Karpas-422 (cell line): Measurements from ENCODE around the gene SETSIP. TPM values are rescaled to one million over a fixed set of nuclear protein-coding genes. Genes with fewer than 3 reads are reported as not detected.
A peak's percentile ranks its signal among the peaks of the same experiment; 100 is the strongest.

Source experiments
- DNase-seq: peaks from one replicate; pipeline ENCODE4 v3.0.0-alpha.2; 2015
- H2AFZ ChIP-seq: fragments of 200-600 bp; sonication (generic); 2 replicates; pipeline ENCODE4 v1.6.1; 2014; ENCODE audit warnings: antibody characterized with exemption, low read length, mixed read lengths
- H3K27ac ChIP-seq: fragments of 200-600 bp; sonication (generic); 2 replicates; pipeline ENCODE4 v1.5.1; 2014; ENCODE audit warnings: mild to moderate bottlenecking, low read length, moderate library complexity
- H3K27me3 ChIP-seq: fragments of 200-600 bp; sonication (generic); 2 replicates; pipeline ENCODE4 v1.6.1; 2014; ENCODE audit warnings: low read length, mixed read lengths
- H3K36me3 ChIP-seq: fragments of 200-600 bp; sonication (generic); 2 replicates; pipeline ENCODE4 v1.6.1; 2014; ENCODE audit warnings: low read length, mixed read lengths; ENCODE audit not compliant: insufficient read depth
- H3K4me1 ChIP-seq: fragments of 200-600 bp; sonication (generic); 2 replicates; pipeline ENCODE4 v1.6.1; 2014; ENCODE audit warnings: mild to moderate bottlenecking, low read length, mixed read lengths
- H3K4me2 ChIP-seq: fragments of 200-600 bp; sonication (generic); 2 replicates; pipeline ENCODE4 v1.6.1; 2014; ENCODE audit warnings: low read length, low read depth, mild to moderate bottlenecking; ENCODE audit not compliant: poor library complexity, severe bottlenecking
- H3K4me3 ChIP-seq: fragments of 200-600 bp; sonication (generic); 2 replicates; pipeline ENCODE4 v1.5.1; 2014; ENCODE audit warnings: mild to moderate bottlenecking, antibody characterized with exemption, low read length, mixed read lengths
- H3K79me2 ChIP-seq: fragments of 200-600 bp; sonication (generic); 2 replicates; pipeline ENCODE4 v1.6.1; 2014; ENCODE audit warnings: mild to moderate bottlenecking, low read length, mixed read lengths
- H3K9ac ChIP-seq: fragments of 200-600 bp; sonication (generic); 2 replicates; pipeline ENCODE4 v1.6.0; 2014; ENCODE audit warnings: low read length
- H3K9me2 ChIP-seq: fragments of 200-600 bp; sonication (generic), shearing (Covaris generic); replicated peaks from 2 replicates; pipeline ENCODE4 v1.6.0; 2014; ENCODE audit warnings: mild to moderate bottlenecking, low read length, moderate library complexity; ENCODE audit not compliant: insufficient read depth
- H3K9me3 ChIP-seq: fragments of 300-700, 200-600 bp; sonication (generic); 2 replicates; pipeline ENCODE4 v1.6.1; 2014; ENCODE audit warnings: low read length, mixed read lengths
- H4K20me1 ChIP-seq: fragments of 200-600 bp; sonication (generic); 2 replicates; pipeline ENCODE4 v1.6.1; 2014; ENCODE audit warnings: mild to moderate bottlenecking, antibody characterized with exemption, low read length, low read depth; ENCODE audit not compliant: insufficient read depth
- total RNA-seq: library from RNA; depleted of rRNA; stranded (reverse); fragments of >200 nt; shearing (Covaris generic); gene quantifications from 2 replicates; pipeline ENCODE4 v1.2.3, GENCODE V29; 2014; ENCODE audit warnings: low replicate concordance

SETSIP gene
- total RNA-seq, 1 experiment from 2014 or later, result 0.89 TPM

DNA sequence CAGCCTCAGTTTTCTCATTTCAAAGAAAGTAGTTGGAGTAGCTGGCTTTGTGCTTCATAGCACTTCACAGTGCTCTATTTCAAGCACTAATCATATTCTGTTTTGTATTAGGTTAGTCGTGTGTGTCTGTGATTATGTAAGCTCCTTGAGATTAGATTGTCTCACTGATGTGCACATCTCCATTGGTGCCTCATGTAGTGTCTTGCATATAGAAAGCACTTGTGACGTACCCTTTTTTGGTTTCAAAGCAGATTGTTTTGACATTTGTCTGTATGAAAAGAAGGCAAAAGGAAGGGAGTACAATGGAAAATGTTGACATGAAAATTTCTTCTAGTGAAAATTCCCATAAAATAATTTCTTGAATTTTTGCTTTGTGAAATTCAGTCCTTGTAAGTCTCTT, 18.9 kb upstream of the SETSIP start:
- Histone ChIP-seq H4K20me1 (no peaks in the 10 kb centered on the region), H3K27ac (no peak overlapping the region), H3K9me3 (no peaks in the 10 kb centered on the region)

GRCh38 chr1:92091625-92092024, 16.4 kb upstream of the SETSIP start:
- Histone ChIP-seq H3K79me2 (no peaks in the 10 kb centered on the region), H3K9me2 (no peaks in the 10 kb centered on the region), H3K4me2 (no peak overlapping the region), H3K27ac (no peak overlapping the region), H4K20me1 (no peaks in the 10 kb centered on the region), H3K9ac (no peak overlapping the region), H3K9me3 (peaks cover 5% of the 10 kb centered on the region; the same call in 1 of the 2 replicates), H3K36me3 (no peaks in the 10 kb centered on the region), H3K4me1 (no peaks in the 10 kb centered on the region), H3K27me3 (no peaks in the 10 kb centered on the region), H2AFZ (no peak overlapping the region), H3K4me3 (no peak overlapping the region)
- no peak for DNase-seq

More for the DNA sequence above, 18.9 kb upstream of the SETSIP start:
- no peak overlapping the region for H3K4me2 ChIP-seq
- H3K9ac ChIP-seq, result no peak overlapping the region
- no peaks in the 10 kb centered on the region for H3K27me3 ChIP-seq
- no peaks in the 10 kb centered on the region for H3K79me2 ChIP-seq
- no peak for DNase-seq
- no peaks in the 10 kb centered on the region for H3K36me3 ChIP-seq
- H2AFZ ChIP-seq, result no peak overlapping the region
- H3K4me3 ChIP-seq, result no peak overlapping the region
- H3K9me2 ChIP-seq, result no peaks in the 10 kb centered on the region
- no peaks in the 10 kb centered on the region for H3K4me1 ChIP-seq

- Histone ChIP-seq H4K20me1 (no peaks in the 10 kb centered on the region), H3K36me3 (no peaks in the 10 kb centered on the region), H3K9me2 (no peaks in the 10 kb centered on the region), H3K4me1 (no peaks in the 10 kb centered on the region), H3K9ac (no peak overlapping the region), H3K4me2 (no peak overlapping the region), H3K79me2 (no peaks in the 10 kb centered on the region), H3K9me3 (peaks cover 11% of the 10 kb centered on the region; the same call in 1 of the 2 replicates), H3K4me3 (no peak overlapping the region), H3K27me3 (no peaks in the 10 kb centered on the region), H3K27ac (no peak overlapping the region), H2AFZ (no peak overlapping the region)
- no peak for DNase-seq
These were observed 12.3 kb upstream of the SETSIP start for GRCh38 chr1:92087542-92087941.

DNA sequence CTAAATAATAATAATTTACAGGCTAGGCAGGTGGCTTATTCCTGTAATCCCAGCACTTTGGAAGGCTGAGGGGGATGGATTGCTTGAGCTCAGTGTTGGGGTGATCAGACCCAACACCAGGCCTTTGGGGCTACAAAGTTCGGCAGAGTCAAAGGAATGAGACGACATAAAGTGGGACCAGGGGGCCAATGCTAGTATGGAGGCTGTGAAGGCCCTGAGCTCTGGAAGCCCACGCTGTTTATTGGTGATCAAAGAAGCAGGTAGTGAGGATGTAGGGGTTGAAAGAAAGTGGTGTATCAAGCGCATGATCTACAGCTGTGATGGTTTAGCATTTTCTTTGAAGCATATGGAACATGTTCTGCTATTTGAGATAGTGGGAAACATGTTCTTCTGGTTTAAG, 10.5 kb upstream of the SETSIP start:
- Histone ChIP-seq H3K4me1 (peaks cover 2% of the 10 kb centered on the region), H3K9me2 (no peaks in the 10 kb centered on the region), H3K36me3 (no peaks in the 10 kb centered on the region), H3K9ac (no peak overlapping the region), H3K27ac (no peak overlapping the region), H2AFZ (no peak overlapping the region), H3K79me2 (no peaks in the 10 kb centered on the region), H4K20me1 (no peaks in the 10 kb centered on the region), H3K27me3 (no peaks in the 10 kb centered on the region), H3K4me3 (no peak overlapping the region), H3K9me3 (peaks cover 11% of the 10 kb centered on the region; the same call in 1 of the 2 replicates), H3K4me2 (no peak overlapping the region)
- no peak for DNase-seq

DNA sequence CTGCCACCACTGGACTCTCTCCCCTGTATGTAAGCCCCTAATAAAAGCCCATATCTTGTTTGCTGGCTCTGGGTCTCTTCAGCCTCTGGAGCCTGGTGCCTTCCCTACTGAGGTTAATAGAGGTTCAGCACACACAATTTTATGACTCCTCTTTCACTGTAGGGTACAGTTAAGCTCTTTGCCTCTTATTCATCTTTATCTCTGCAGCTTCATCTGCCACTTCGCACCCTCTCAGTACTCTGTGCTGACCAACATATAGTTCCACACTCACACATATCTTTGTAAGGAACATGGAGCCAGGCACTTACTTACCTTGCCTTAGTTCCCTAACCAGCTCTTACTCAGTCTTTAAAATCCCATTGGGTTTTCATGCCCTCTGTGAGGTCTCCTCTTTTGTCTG, 9.4 kb upstream of the SETSIP start:
- no peaks in the 10 kb centered on the region for H3K27me3 ChIP-seq
- H3K4me2 ChIP-seq, result no peak overlapping the region
- no peaks in the 10 kb centered on the region for H4K20me1 ChIP-seq
- no peaks in the 10 kb centered on the region for H3K9me2 ChIP-seq
- no peak overlapping the region for H3K4me3 ChIP-seq
- no peak overlapping the region for H2AFZ ChIP-seq
- peaks cover 10% of the 10 kb centered on the region for H3K4me1 ChIP-seq
- H3K36me3 ChIP-seq, result no peaks in the 10 kb centered on the region
- no peak for DNase-seq
- H3K79me2 ChIP-seq, result no peaks in the 10 kb centered on the region
- H3K27ac ChIP-seq, result no peak overlapping the region
- peaks cover 11% of the 10 kb centered on the region; the same call in 1 of the 2 replicates for H3K9me3 ChIP-seq
- H3K9ac ChIP-seq, result no peak overlapping the region

- no peaks in the 10 kb centered on the region for H3K9me2 ChIP-seq
- H3K36me3 ChIP-seq, result no peaks in the 10 kb centered on the region
- H3K4me2 ChIP-seq, result peak overlapping the region; percentile 81
- H3K27ac ChIP-seq, result no peak overlapping the region
- peak overlapping the region; percentile 55; the same call in 1 of the 2 replicates for H3K9ac ChIP-seq
- DNase-seq, result no peak
- no peaks in the 10 kb centered on the region for H3K79me2 ChIP-seq
- peaks cover 10% of the 10 kb centered on the region for H3K4me1 ChIP-seq
- no peak overlapping the region for H2AFZ ChIP-seq
- H3K4me3 ChIP-seq, result peak overlapping the region; percentile 71
- no peaks in the 10 kb centered on the region for H4K20me1 ChIP-seq
- no peaks in the 10 kb centered on the region for H3K27me3 ChIP-seq
- peaks cover 4% of the 10 kb centered on the region; the same call in 1 of the 2 replicates for H3K9me3 ChIP-seq
These were observed 5.8 kb upstream of the SETSIP start for GRCh38 chr1:92081031-92081430.

GRCh38 chr1:92080128-92080985, 5.1 kb upstream of the SETSIP start, which contains the start of gene BTBD8:
BTBD8 (plus strand) TSS chr1:92080345; CDS start chr1:92080572, 227 bp downstream.
- Histone ChIP-seq H3K27ac (no peak within 1 kb of the TSS), H3K9me3 (no peaks in the 10 kb centered on the region), H3K9me2 (no peaks in the 10 kb centered on the region), H3K4me1 (peaks cover 10% of the 10 kb centered on the region), H4K20me1 (no peaks in the 10 kb centered on the region), H3K36me3 (no peaks in the 10 kb centered on the region), H3K4me2 (peak within 1 kb of the TSS; percentile 81), H3K4me3 (peak within 1 kb of the TSS; percentile 71), H3K79me2 (no peaks in the 10 kb centered on the region), H3K9ac (peak within 1 kb of the TSS; percentile 55), H3K27me3 (no peaks in the 10 kb centered on the region), H2AFZ (peak within 1 kb of the TSS; percentile 92)
- DNase-seq, result peak; percentile 87

DNA sequence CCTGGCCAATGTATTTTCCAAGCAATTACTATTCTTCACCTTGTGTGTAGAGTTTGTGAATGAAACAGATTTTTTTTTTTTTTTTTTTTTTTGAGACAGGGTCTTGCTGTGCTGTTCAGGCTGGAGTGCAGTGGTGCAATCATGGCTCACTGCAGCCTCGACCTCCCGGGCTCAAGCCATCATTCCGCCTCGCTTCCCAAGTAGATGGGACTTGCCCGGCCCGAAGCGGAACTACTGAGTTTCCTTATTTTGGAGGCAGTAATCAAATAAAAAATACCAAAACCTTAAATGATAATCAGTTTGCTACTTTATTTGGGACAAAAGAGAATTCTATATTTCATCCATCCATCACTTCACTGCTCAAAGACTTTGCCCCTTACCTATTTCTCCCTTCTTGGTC, 4.2 kb upstream of the SETSIP start:
- Histone ChIP-seq H3K9ac (0 out of 2 replicates have a peak overlapping the region, but pooled peaks have one; percentile 55), H3K9me3 (no peaks in the 10 kb centered on the region), H3K9me2 (no peaks in the 10 kb centered on the region), H3K4me2 (peak overlapping the region; percentile 81), H3K4me1 (peaks cover 10% of the 10 kb centered on the region), H3K4me3 (no peak overlapping the region), H3K36me3 (no peaks in the 10 kb centered on the region), H2AFZ (peak overlapping the region; percentile 92; the same call in 1 of the 2 replicates), H3K27ac (no peak overlapping the region), H3K79me2 (no peaks in the 10 kb centered on the region), H3K27me3 (no peaks in the 10 kb centered on the region), H4K20me1 (no peaks in the 10 kb centered on the region)
- DNase-seq, result no peak
